Fibroblast of pulmonary artery (primary cell): ENCODE measurements around the gene STON1.
A peak's percentile ranks its signal among the peaks of the same experiment; 100 is the strongest.
"Not testable (repeated sequence)": the region's sequence is repeated elsewhere in the genome, so short reads cannot be mapped to it uniquely, and the experiment has no call there.

Source experiments
- DNase-seq: peaks from one replicate; pipeline ENCODE4 v3.0.0-alpha.2; 2010; ENCODE audit warnings: low read depth
- H3K4me3 ChIP-seq: replicated peaks from 2 replicates; pipeline ENCODE4 v1.5.1; 2011; ENCODE audit warnings: low read depth, mild to moderate bottlenecking, control low read depth, low read length, moderate library complexity
- TF ChIP-seq, protein P1 (sequence below): IDR thresholded peaks from 2 replicates; pipeline ENCODE4 v1.5.1; 2011; ENCODE audit warnings: mild to moderate bottlenecking, control low read depth, low read length, inconsistent platforms; ENCODE audit errors: missing control alignments

Gene STON1

GRCh38 chr2:48512571-48512970, 17.4 kb upstream of the STON1 start:
- no peak for DNase-seq
- TF ChIP-seq, protein P1, sequence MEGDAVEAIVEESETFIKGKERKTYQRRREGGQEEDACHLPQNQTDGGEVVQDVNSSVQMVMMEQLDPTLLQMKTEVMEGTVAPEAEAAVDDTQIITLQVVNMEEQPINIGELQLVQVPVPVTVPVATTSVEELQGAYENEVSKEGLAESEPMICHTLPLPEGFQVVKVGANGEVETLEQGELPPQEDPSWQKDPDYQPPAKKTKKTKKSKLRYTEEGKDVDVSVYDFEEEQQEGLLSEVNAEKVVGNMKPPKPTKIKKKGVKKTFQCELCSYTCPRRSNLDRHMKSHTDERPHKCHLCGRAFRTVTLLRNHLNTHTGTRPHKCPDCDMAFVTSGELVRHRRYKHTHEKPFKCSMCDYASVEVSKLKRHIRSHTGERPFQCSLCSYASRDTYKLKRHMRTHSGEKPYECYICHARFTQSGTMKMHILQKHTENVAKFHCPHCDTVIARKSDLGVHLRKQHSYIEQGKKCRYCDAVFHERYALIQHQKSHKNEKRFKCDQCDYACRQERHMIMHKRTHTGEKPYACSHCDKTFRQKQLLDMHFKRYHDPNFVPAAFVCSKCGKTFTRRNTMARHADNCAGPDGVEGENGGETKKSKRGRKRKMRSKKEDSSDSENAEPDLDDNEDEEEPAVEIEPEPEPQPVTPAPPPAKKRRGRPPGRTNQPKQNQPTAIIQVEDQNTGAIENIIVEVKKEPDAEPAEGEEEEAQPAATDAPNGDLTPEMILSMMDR = no peak

GRCh38 chr2:48514348-48515003, 15.5 kb upstream of the STON1 start:
- TF ChIP-seq, protein P1 = no peak
- H3K4me3 ChIP-seq = no peak overlapping the region
- peak; percentile 43 for DNase-seq

More at GRCh38 chr2:48512571-48512970, 17.4 kb upstream of the STON1 start:
- no peak overlapping the region for H3K4me3 ChIP-seq

GRCh38 chr2:48515513-48515985, 14.4 kb upstream of the STON1 start:
- no peak overlapping the region for H3K4me3 ChIP-seq
- DNase-seq = no peak
- TF ChIP-seq, protein P1 = no peak

GRCh38 chr2:48519593-48519992, 10.4 kb upstream of the STON1 start:
- TF ChIP-seq, protein P1 = no peak
- DNase-seq = no peak

GRCh38 chr2:48524756-48525155, 5.2 kb upstream of the STON1 start:
- DNase-seq, H3K4me3 ChIP-seq: not testable (repeated sequence)

More at GRCh38 chr2:48519593-48519992, 10.4 kb upstream of the STON1 start:
- H3K4me3 ChIP-seq = no peak overlapping the region

DNA sequence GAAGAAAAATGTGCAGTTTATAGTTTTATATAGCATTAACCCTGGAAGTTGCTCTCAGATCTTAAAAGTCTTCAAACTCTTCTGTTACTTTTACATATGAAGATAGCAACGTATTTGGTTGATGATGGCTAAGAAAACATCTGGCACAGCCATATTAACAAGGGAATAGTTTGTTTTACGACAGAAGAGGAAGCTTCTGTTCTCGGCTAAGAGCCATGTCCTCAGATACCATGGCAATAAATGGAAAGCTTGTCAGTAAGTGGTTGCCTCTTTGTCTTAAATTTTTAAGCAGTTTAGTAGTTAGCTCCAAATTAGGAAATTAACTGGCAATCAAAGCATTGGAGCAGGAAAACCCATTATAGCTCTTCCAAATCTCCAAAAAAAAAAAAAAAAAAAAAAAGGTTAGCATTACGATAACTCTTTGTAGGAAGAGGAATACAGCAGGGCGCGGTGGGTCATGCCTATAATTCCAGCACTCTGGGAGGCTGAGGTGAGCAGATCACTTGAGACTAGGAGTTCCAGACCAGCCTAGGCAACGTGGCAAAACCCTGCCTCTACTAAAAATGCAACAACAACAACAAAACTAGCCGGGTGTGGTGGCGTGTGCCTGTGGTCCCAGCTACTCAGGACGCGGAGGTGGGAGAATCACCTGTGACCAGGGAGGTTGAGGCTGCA, 4.5 kb upstream of the STON1 start:
- peak; percentile 55 for DNase-seq
- TF ChIP-seq, protein P1 = no peak
- H3K4me3 ChIP-seq = no peak overlapping the region

DNA sequence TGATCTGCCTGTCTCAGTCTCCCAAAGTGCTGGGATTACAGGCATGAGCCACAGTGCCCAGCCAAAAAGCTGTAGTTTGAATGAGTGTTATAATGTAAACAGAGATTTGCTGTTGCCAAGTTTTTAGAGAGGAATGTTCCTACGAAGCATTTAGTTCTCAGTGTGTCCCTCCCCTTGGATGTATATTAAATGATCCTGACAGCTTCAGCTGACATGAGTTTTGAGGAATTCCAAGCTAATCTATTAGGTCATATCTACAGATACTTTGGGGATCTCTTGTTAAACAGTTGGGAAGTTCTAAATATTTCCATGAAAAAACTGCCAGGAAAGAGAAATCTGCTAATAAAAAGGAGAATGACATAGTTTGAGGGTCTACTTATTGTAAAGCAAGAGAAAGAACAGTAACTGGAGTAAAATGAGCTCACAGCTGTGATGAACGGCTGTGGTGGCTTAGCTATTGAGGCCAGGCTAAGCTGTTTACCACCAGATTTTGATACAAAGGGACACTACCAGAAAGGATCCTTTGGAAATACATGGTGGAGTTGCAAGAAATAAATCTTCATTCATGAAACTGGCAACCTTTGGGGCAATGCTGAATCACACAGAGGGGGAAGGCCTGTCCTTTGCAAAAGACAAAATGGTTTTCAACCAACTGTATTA, 2.6 kb upstream of the STON1 start:
- peak; percentile 59 for DNase-seq
- H3K4me3 ChIP-seq = no peak overlapping the region
- TF ChIP-seq, protein P1 = no peak
